HG03159 (cell line): ENCODE data around the gene BRIP1.

ENCODE experiments used
- ATAC-seq: cut with Tn5 transposase; IDR thresholded peaks from one replicate; pipeline ENCODE4 v1.9.1; 2021; ENCODE audit warnings: mild to moderate bottlenecking, moderate library complexity; ENCODE audit not compliant: unreplicated experiment

BRIP1 gene

GRCh38 chr17:61639818-61640217 is 223.5 kb downstream of the BRIP1 start:
- ATAC-seq: no peak

GRCh38 chr17:61638087-61638486 is 225.2 kb downstream of the BRIP1 start:
- ATAC-seq: no peak

- ATAC-seq: no peak
These were observed 227.4 kb downstream of the BRIP1 start for GRCh38 chr17:61635913-61636432.

GRCh38 chr17:61634942-61635538 is 228.3 kb downstream of the BRIP1 start:
- no peak for ATAC-seq

- no peak for ATAC-seq
These were observed 229.3 kb downstream of the BRIP1 start for GRCh38 chr17:61634011-61634539.

- ATAC-seq: no peak
These were observed 230.5 kb downstream of the BRIP1 start for GRCh38 chr17:61632826-61633225.

GRCh38 chr17:61631800-61632199 is 231.5 kb downstream of the BRIP1 start:
- ATAC-seq: no peak
